GM12878 (cell line): ENCODE measurements around the gene PRRG4. TPM values are rescaled to one million over a fixed set of nuclear protein-coding genes. Genes with fewer than 3 reads are reported as not detected.

Source experiments
- ATAC-seq: fragments of 200-7000 bp; cut with Tn5 transposase; 3 replicates; pipeline ENCODE4 v1.9.1; 2020; ENCODE audit warnings: mild to moderate bottlenecking, moderate library complexity
- BruUV-seq: library from RNA; stranded (reverse); fragments of 400-500 nt; replicated peaks from 2 replicates; lab custom pipeline; 2021; lab: Mats Ljungman, UMichigan
- CTCF ChIA-PET: fragments of 300-600 bp; sonication (Branson Sonifier 250); formaldehyde crosslinking; extraction: SDS; loops from one replicate; lab custom pipeline; 2021; ENCODE audit warnings: inconsistent platforms; lab: Yijun Ruan, JAX
- POLR2A ChIA-PET: fragments of 350-600 bp; formaldehyde crosslinking; extraction: SDS; loops from one replicate; lab custom pipeline; 2021; ENCODE audit warnings: inconsistent platforms; lab: Charles Lee
- RAD21 ChIA-PET: fragments of 300-600 bp; sonication (Branson Sonifier 250); formaldehyde crosslinking; loops from one replicate; lab custom pipeline; 2023; ENCODE audit warnings: antibody characterized with exemption; ENCODE audit not compliant: unreplicated experiment; lab: Charles Lee
- SMC1A ChIA-PET: fragments of 300-600 bp; sonication (Branson Sonifier 250); formaldehyde crosslinking; loops from one replicate; lab custom pipeline; 2023; ENCODE audit not compliant: unreplicated experiment, uncharacterized antibody; lab: Charles Lee
- DNase-seq: peaks from one replicate; pipeline ENCODE4 v3.0.0-alpha.2; 2011; ENCODE audit warnings: low read depth, low spot score
- FAIRE-seq: peaks from 3 replicates; lab custom pipeline; 2011; peaks lifted over from hg19 to GRCh38; lab: Jason Lieb, UNC
- H2AFZ ChIP-seq: 2 replicates; pipeline ENCODE4 v1.6.0; 2011; ENCODE audit warnings: low read depth, low read length, control low read depth; ENCODE audit not compliant: control insufficient read depth
- H3K27ac ChIP-seq: 2 replicates; pipeline ENCODE4 v1.5.1; 2011; ENCODE audit warnings: control low read depth; ENCODE audit not compliant: control insufficient read depth, insufficient read depth
- H3K27me3 ChIP-seq, 2 experiments: replicated peaks in 1 of 2; 2 replicates each; pipeline versions ENCODE4 v1.6.0 to v1.6.1; 2011; ENCODE audit warnings: low read length in 1 of 2; ENCODE audit not compliant: control insufficient read depth in 2 of 2, insufficient read depth in 2 of 2
- H3K36me3 ChIP-seq, 2 experiments: 2 replicates each; pipeline ENCODE4 v1.5.1; 2011; ENCODE audit warnings: low read length in 1 of 2; ENCODE audit not compliant: control insufficient read depth in 2 of 2, insufficient read depth in 2 of 2
- H3K4me1 ChIP-seq: 2 replicates; pipeline ENCODE4 v1.6.1; 2011; ENCODE audit warnings: mild to moderate bottlenecking, low read length, moderate library complexity, mixed read lengths; ENCODE audit not compliant: control insufficient read depth, insufficient read depth
- H3K4me2 ChIP-seq: 2 replicates; pipeline ENCODE4 v1.6.0; 2011; ENCODE audit warnings: control low read depth; ENCODE audit not compliant: control insufficient read depth, insufficient read depth
- H3K4me3 ChIP-seq: fragments of 200-600 bp; sonication (generic); 2 replicates; pipeline ENCODE4 v1.5.1; 2016
- H3K79me2 ChIP-seq: 2 replicates; pipeline ENCODE4 v1.6.0; 2011; ENCODE audit warnings: low read length; ENCODE audit not compliant: control insufficient read depth, insufficient read depth
- H3K9ac ChIP-seq: 2 replicates; pipeline ENCODE4 v1.8.0; 2011; ENCODE audit warnings: low read length, control low read depth, mixed read lengths; ENCODE audit not compliant: control insufficient read depth, insufficient read depth
- H3K9me3 ChIP-seq: replicated peaks from 3 replicates; pipeline ENCODE4 v1.5.1; 2011; ENCODE audit warnings: mild to moderate bottlenecking, low read length; ENCODE audit not compliant: control insufficient read depth, insufficient read depth
- H4K20me1 ChIP-seq: 2 replicates; pipeline ENCODE4 v1.6.0; 2011; ENCODE audit not compliant: control insufficient read depth, insufficient read depth
- YY1 ChIP-seq: IDR thresholded peaks from 2 replicates; pipeline ENCODE4 v1.6.1; 2011; ENCODE audit warnings: low read depth, mild to moderate bottlenecking, low read length
- ZBTB40 ChIP-seq: fragments of 450-650 bp; IDR thresholded peaks from 2 replicates; pipeline ENCODE4 v1.6.1; 2016; ENCODE audit warnings: mild to moderate bottlenecking, moderate library complexity, borderline replicate concordance
- WGBS: methylation state at CpG from one replicate; pipeline ENCODE4 v1.1.6; 2016; ENCODE audit warnings: low lambda C conversion rate; ENCODE audit not compliant: insufficient replicate concordance, insufficient coverage; ENCODE audit errors: missing lambda C conversion rate; 5-methylcytosine and 5-hydroxymethylcytosine counted together
- in situ Hi-C: fragments of 300-500 bp; cut with MboI; formaldehyde crosslinking; loops from 9 replicates; pipeline ENCODE4 v1.14.3; 2018; ENCODE audit warnings: mixed read lengths
- intact Hi-C: fragments of 100-400 bp; cut with micrococcal nuclease; formaldehyde crosslinking; loops from one replicate; pipeline ENCODE4 v1.14.2; 2022; ENCODE audit not compliant: unreplicated experiment
- polyA plus RNA-seq, 11 experiments: library from polyadenylated mRNA; depleted of rRNA in 4 of 11; unstranded in 6 of 11; stranded (reverse) in 5 of 11; fragments of >200 nt; fragmentation: Nextera tagmentation in 4 of 11; fragmentation: Illumina TruSeq in 1 of 11; extraction: Ambion mirVana in 4 of 11; extraction: Trizol in 1 of 11; gene quantifications; 1 replicate in 1 of 11; 2 replicates in 10 of 11; pipeline versions ENCODE4 v1.2.1 to v1.2.3, GENCODE V29; 2011 to 2016; ENCODE audit warnings: inconsistent platforms in 2 of 11, missing spikeins in 2 of 11, low read depth in 1 of 11
- total RNA-seq, 4 experiments: library from RNA; depleted of rRNA in 3 of 4; stranded (reverse); fragments of >200 nt in 3 of 4; fragmentation: Illumina TruSeq in 1 of 4; extraction: Trizol in 1 of 4; gene quantifications; 2 replicates each; pipeline versions ENCODE4 v1.2.1 to v1.2.3, GENCODE V29; 2013 to 2021

Gene PRRG4
- total and polyA plus RNA-seq, 10 of the 15 experiments (the other 5 are each of a cell fraction or from before 2014, with no cell fraction given): 0.55 to 4.9 (median 1.9) TPM

- POLR2A ChIA-PET: no interaction called here
- DNase-seq (no peak), ATAC-seq (no peak), FAIRE-seq (no peak)
- no peak overlapping the region for H3K4me2 ChIP-seq
- TF ChIP-seq YY1 (no peak), ZBTB40 (peak; percentile 58; the same call in 1 of the 2 replicates)
- no TSS peak for BruUV-seq
- H3K9me3 ChIP-seq: no peaks in the 10 kb centered on the region
- CTCF ChIA-PET: interaction anchor here (1.0 kb wide), 2 partner anchors 16 to 68 kb away, joined by 3 read pairs; no protein-coding TSS in a partner anchor
- no peaks in the 10 kb centered on the region; the same call in 1 of the 2 replicates for H3K4me1 ChIP-seq
- WGBS: 44% methylated on average over 3 of the region's 3 CpGs
- no peaks in the 10 kb centered on the region; the same call in 1 of the 2 replicates for H3K79me2 ChIP-seq
- intact Hi-C loops (loop anchor here (5.0 kb wide), 1 partner anchor 66 kb away; the partner anchor contains the start of gene QSER1), in situ Hi-C loops (no loop called here)
- H3K9ac ChIP-seq: no peak overlapping the region
- H3K27me3 ChIP-seq: no peaks in the 10 kb centered on the region; a peak in 1 of 4 replicates
- no peak overlapping the region for H3K27ac ChIP-seq
- no peak overlapping the region for H2AFZ ChIP-seq
- no peaks in the 10 kb centered on the region for H4K20me1 ChIP-seq
- RAD21 ChIA-PET: no interaction called here
- no peaks in the 10 kb centered on the region for H3K36me3 ChIP-seq
- SMC1A ChIA-PET: no interaction called here
- no peak overlapping the region for H3K4me3 ChIP-seq
These were observed 3.6 kb upstream of the PRRG4 start for GRCh38 chr11:32826113-32826512.
